AG10803 (cell line): ENCODE measurements around the gene WDR43.
A peak's percentile ranks its signal among the peaks of the same experiment; 100 is the strongest.

ENCODE experiments used
- DNase-seq: peaks from one replicate; pipeline ENCODE4 v3.0.0; 2010; ENCODE audit warnings: low read depth
- H3K4me3 ChIP-seq: 2 replicates; pipeline ENCODE4 v1.5.1; 2011; ENCODE audit warnings: mild to moderate bottlenecking, low read length, control low read depth
- TF ChIP-seq, protein P1 (sequence below): conservative IDR thresholded peaks from 2 replicates; pipeline ENCODE4 v1.5.1; 2011; ENCODE audit warnings: mild to moderate bottlenecking, low read length, control low read depth, inconsistent platforms

Gene WDR43

DNA sequence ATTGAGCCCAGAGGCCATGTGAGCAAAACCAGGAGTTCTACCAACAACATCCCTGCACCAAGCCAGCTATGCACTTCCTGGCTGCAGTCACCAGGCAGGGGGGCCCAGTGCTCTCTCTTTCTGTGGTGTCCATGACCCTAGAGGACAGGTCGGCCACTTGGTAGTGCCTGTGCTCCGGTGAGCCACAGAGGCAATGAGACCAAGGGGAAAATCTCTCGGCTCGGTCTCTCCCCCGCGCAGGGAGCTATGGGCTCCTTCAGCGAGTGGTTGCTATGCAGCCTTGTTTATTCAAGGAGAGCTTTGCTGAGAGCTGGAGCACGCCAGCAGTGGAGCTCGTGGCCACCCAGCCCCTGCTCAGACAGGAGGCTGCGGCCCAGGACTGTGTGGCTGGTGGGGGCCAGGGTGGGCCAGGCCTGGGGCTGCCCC lies 86.6 kb downstream of the WDR43 start, which contains the start of gene TOGARAM2:
Gene TOGARAM2, plus strand, starts transcription at position 283 of the 426 bp plus-strand sequence. CDS start 13,537 bp downstream, outside the sequence.
- TF ChIP-seq, protein P1, sequence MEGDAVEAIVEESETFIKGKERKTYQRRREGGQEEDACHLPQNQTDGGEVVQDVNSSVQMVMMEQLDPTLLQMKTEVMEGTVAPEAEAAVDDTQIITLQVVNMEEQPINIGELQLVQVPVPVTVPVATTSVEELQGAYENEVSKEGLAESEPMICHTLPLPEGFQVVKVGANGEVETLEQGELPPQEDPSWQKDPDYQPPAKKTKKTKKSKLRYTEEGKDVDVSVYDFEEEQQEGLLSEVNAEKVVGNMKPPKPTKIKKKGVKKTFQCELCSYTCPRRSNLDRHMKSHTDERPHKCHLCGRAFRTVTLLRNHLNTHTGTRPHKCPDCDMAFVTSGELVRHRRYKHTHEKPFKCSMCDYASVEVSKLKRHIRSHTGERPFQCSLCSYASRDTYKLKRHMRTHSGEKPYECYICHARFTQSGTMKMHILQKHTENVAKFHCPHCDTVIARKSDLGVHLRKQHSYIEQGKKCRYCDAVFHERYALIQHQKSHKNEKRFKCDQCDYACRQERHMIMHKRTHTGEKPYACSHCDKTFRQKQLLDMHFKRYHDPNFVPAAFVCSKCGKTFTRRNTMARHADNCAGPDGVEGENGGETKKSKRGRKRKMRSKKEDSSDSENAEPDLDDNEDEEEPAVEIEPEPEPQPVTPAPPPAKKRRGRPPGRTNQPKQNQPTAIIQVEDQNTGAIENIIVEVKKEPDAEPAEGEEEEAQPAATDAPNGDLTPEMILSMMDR: no peak
- H3K4me3 ChIP-seq: no peak within 1 kb of the TSS
- peak; percentile 18 for DNase-seq

DNA sequence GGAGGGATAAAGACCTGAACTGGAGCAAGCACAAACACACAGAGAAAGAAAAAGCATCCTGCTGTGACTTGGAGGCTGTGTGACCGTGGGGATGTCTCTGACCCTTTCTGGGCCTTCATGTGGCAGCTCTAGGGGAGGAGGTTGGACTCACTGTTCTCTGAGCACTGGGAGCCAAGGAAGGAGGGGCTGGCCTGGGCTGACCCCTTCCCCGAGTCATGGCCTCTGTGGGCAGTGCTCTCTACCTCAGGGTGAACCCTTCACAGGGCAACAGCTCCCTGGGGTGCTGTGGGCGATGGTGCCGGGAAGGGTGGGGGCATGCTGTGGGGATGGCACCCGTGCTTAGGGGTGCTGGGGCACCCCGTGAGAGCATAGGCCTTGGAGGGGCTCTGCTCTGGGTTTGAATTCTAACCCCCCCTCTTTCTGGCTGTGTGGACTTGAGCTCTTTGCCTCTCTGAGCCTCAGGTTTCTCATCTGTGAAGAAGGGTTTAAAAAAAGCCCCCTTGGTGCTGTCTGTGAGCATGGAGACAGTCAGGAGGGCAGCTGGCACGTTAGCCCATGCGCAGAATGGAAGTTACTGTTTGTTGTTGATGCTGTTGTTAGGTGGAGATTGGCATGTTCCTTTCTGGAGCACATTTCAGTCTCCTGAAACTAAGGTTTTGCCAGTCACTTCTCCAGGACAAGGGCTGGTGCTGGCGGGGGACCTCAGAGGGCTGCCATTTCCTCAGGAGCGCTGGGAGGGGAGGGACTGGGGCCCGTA lies 87.3 kb downstream of the WDR43 start:
- TF ChIP-seq, protein P1: no peak
- H3K4me3 ChIP-seq: no peak overlapping the region
- peak; percentile 21 for DNase-seq

DNA sequence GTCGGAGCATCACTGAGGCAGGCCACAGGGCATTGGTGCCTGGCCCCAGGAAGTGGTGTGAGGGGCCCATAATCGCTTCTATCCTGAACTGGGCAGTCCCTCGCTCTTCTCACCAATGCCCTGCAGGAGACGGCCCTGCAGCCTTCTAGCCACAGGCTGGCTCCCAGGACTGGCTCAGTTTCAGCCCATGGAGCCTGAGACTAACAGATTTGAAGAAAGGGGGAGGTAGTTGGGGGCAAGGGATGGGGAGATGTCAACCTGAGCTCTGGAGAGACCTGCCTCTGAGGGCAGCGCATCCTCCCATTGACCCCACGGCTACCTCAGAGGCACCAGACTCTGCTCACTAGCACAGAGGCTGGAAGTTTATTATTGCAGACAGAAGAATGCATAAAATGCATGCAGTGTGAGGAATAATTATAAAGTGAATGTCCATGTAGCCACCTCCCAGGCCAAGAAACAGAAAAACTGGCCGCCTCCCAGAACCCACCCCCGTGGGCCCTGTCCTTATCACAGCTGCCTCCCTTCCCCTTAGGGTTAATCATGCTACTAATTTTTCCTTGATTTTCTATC lies 88.0 kb downstream of the WDR43 start:
- TF ChIP-seq, protein P1: no peak
- DNase-seq: no peak
- no peak overlapping the region for H3K4me3 ChIP-seq

DNA sequence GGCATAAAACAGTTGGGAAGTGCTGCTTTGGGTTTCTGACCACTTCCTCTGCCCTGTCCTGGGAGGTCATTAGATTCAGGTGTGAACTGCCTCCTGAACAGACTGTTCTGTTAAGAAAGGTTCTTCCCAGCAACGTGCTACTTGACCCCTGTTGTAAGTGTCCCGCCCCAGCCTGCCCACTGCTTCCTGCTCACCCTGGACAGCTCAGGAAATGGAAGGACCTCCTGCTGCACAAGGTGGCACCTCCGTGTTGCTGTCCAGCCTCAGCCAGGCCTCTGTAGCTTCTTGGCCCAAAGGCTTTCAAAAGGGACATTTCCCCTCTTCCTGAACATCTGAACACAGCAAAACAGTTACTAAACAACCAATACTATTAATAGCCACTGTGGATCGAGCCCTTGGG lies 92.0 kb downstream of the WDR43 start:
- H3K4me3 ChIP-seq: no peak overlapping the region
- DNase-seq: no peak
- TF ChIP-seq, protein P1: no peak

DNA sequence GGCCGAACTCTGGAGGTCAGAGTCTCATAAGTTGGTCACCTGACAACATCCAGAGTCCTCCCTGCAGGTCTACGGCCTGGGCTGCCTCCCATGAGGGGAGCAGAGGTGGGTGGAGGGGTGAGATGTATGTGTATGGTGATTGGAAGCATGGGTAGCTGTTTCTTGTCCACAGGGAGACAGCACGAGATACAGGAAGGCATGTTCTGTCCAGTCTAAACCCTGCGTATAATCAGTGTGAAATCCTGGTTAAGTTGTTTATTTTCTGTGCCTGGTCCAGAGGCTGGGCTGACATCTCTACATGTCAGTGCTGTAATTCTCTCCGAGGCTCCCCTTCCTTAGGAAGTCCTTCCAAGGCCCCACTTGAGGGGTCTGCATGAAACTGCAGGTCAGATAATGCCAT lies 95.5 kb downstream of the WDR43 start:
- TF ChIP-seq, protein P1: no peak
- no peak for DNase-seq
- no peak overlapping the region for H3K4me3 ChIP-seq

DNA sequence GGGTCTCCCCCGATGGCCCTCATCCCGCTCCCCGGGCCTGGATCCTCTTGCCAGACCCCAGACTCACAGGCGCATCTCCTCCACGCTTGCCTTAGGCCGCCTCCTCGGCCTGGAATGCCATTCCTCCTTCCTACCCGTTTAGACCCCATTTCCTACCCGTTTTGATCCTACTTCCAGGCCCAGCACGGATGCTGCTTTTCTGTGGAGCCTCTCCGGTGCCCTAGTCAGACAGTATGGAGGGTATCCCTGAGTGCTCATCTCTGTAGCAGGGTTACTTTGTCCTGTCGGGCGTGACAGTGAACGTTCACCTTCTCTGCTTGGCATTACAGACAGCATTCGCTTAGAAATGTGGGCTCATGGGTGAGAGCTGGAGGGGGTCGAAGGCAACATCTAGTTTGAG lies 96.0 kb downstream of the WDR43 start:
- TF ChIP-seq, protein P1: no peak
- no peak overlapping the region for H3K4me3 ChIP-seq
- no peak for DNase-seq

DNA sequence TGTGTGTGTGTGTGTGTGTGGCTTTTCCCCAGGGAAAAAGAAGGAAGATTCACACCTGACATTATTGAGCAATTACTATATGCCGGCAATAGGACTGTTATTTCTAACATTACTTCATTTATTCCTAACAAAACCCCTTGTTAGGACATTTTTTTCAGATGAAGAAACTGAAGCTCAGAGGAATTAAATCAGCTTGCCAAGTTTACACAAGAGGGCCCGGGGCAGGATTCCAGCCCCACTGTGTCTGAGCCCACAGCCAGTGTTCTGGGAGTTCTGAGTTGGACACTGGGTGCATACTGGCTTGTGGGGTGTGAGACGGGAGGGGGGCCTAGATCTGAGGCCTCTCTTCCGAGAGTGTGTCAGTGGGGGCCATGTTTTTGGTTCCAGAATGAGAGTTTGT lies 96.6 kb downstream of the WDR43 start:
- H3K4me3 ChIP-seq: no peak overlapping the region
- TF ChIP-seq, protein P1: no peak
- peak; percentile 63 for DNase-seq
